ENCODE results near the gene KCNG2.

Gene KCNG2

DNA sequence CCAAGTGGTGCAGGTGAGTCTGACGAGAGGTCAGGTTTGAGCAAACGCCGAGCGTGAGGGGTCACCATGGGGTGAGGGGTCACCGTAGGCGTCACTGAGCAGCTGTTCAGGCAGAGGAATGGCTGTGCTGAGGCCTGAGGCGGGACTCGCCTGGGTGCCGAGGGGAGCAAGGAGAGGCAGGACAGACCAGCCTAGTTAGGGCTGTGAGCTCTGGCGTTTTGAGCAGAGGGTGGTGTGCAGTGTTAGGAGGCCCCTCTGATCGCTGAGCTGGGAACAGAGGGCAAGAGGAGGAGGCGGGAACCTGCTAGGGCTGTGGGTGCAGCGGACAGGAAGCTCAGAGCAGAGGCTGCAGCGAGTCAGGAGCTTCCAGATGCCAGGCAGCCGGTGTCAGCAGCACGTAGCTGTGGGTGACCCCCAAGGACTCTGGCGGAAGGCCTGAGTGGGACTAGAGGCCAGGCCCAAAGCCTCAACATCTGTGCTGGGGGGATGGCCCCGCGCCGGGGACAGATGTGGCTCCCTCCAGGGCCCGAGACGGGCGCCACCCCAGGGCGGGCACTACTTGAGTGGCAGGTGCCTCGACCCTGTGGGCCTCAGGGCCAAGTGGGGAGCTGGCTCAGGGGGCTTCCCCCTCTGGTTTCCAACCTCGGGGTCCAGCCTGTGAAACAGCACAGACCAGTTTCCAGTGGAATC lies 55.7 kb downstream of the KCNG2 start:
- TF ChIP-seq CTCF (conservative IDR thresholded peaks at IDR 0.05; ENCODE audit: low read depth, low read length), result no peak

DNA sequence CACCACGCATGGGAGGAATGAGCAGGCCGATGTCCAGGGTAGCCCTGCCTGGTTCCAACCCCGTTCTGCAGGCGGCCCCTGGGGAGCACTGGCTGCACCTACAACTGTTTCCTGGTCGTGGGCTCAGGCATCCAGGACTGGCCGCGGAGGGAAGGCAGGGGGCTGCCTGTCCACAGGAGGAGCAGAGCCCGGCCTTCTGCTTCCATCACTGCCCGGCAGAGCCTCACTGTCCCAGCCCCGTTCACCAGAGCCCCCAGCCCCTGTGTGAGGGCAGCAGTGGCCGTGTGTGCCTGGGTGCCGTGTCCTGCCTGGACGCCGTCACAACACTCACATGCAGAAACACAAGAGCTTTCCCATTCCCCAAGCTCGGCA lies 56.2 kb downstream of the KCNG2 start:
- TF ChIP-seq CTCF (conservative IDR thresholded peaks at IDR 0.05; ENCODE audit: low read depth, low read length), result no peak
- H3K4me3 ChIP-seq (ENCODE audit: low read length), result no peak overlapping the region
- no peak for DNase-seq (ENCODE audit: low read depth)

More for the DNA sequence above, 55.7 kb downstream of the KCNG2 start:
- H3K4me3 ChIP-seq (ENCODE audit: low read length), result no peak overlapping the region
- no peak for DNase-seq (ENCODE audit: low read depth)

DNA sequence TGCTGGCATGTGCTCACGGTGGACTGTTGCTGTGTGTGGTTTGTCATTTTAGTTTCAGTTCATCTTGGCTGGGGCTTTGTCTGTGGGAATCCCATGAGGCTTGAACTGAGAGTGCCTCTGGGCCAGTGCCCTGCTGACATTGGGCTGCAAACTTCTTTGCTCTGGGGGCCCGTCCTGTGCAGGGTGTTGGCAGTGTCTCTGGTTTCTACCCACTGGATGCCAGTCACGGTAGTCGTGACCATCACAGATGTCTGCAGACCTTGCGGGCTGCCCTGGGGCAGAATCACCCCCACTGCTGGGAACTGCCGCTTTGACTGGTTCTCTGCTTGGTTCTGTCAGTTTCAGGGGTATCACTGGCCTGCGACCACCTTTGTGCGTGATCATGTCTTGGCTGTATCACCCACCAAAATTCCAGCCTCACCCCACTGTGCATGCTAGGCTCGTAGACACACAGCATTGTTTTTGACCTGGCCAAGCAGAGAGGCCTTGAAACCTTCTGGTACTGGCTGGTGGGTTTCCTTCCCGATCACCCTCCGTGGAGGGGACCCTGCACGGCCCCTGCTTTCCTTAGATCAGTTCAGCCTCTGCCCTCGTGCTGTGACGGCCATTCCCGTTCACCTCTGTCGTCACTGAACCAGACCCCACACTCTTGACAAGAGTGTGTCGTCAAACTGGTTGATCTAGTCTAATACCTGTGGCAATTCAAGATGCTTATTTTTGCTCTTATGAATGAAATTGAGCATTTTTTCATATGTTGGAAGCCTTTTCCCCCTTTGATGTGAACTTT lies 57.6 kb downstream of the KCNG2 start:
- DNase-seq (ENCODE audit: low read depth), result no peak
- no peak overlapping the region for H3K4me3 ChIP-seq (ENCODE audit: low read length)
- TF ChIP-seq CTCF (conservative IDR thresholded peaks at IDR 0.05; ENCODE audit: low read depth, low read length), result no peak

- no peak overlapping the region for H3K4me3 ChIP-seq (ENCODE audit: low read length)
- TF ChIP-seq CTCF (conservative IDR thresholded peaks at IDR 0.05; ENCODE audit: low read depth, low read length), result no peak
- peak; percentile 77 for DNase-seq (ENCODE audit: low read depth)
Measured at GRCh38 chr18:79856119-79857007, 58.6 kb downstream of the KCNG2 start.

- peak; percentile 81 for DNase-seq (ENCODE audit: low read depth)
- peak overlapping the region; percentile 26 for H3K4me3 ChIP-seq (ENCODE audit: low read length)
- no peak for TF ChIP-seq CTCF (conservative IDR thresholded peaks at IDR 0.05; ENCODE audit: low read depth, low read length)
Measured at GRCh38 chr18:79857082-79857671, 59.4 kb downstream of the KCNG2 start.

DNA sequence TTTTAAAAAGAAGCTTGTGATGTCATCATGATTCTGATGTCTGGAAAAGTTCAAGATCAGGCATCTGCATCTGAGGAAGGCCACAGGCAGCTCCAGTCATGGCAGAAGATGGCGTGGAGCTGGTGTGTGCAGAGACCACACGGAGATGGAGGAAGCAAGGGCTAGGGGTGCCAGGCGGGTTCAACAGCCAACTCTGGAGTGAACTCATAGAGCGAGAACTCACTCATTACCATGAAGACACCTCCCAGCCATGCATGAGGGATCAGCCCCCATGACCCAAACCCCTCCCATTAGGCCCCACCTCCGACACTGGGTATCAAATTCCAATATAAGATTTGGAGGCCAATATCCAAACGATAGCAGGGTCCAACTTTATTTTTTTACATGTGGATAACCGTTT lies 61.6 kb downstream of the KCNG2 start:
- DNase-seq (ENCODE audit: low read depth), result no peak
- TF ChIP-seq CTCF (conservative IDR thresholded peaks at IDR 0.05; ENCODE audit: low read depth, low read length), result no peak
- H3K4me3 ChIP-seq (ENCODE audit: low read length), result no peak overlapping the region

Data from retinal pigment epithelial cell (primary cell).